HG02610 (cell line): ENCODE measurements around the gene ANKRD55.
"Not testable (repeated sequence)": the region's sequence is repeated elsewhere in the genome, so short reads cannot be mapped to it uniquely, and the experiment has no call there.

Experiments used
- ATAC-seq: cut with Tn5 transposase; IDR thresholded peaks from one replicate; pipeline ENCODE4 v1.9.1; 2021; ENCODE audit warnings: mild to moderate bottlenecking, moderate library complexity; ENCODE audit not compliant: unreplicated experiment

ANKRD55 gene

DNA sequence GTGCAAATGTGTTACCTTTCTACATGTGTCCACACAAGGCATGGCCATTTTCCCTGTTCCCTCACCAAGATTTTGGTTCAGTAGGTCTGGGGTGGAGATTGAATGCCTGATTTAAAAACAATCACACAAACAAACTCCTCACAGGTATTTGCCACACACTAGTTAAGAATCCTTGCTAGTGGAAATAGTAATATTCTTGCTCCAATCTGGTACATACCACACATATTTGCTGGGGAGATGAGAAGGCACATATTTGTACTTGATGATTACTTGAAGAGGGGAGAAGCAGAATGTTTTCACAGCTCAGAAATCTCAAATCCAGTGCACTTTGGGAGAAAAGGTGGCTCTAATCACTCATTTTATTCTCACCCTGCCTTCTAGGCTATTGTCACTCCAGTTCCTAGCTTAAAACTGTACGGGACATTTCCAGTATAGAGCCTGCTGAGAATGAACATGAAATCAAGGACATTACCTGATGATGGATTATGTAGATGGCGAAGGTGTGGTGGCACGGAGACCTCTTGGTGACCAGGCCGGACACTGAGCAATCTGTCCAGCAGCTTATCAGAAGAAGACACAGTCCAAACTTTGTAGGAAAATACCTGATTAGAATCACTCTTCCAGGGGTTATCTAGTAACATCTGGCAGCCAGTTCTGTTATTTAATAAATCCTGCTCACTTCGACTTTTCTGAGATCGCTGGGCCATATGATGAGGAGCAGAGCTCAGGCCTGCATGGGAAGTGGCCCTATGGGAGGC is 122.3 kb downstream of the ANKRD55 start:
- ATAC-seq: no peak

DNA sequence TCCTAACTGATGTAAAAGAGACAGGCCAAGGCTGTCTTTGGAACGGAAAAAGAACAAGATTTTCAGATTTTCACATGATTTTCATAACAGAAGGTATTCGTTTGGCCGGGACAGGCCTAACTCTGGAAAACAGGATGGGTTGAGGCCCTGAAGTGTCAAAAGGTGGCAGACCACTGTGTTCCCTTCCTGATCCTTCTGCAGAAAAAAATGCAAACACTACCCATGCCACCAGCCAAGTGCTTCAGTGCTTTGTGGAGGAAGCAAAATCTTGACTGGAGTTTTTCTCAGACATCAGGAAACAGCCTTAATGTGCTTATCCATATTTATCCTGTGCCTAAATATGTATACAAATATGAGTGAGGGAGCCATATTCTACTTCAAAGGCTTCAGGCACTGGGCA is 124.9 kb downstream of the ANKRD55 start:
- no peak for ATAC-seq

DNA sequence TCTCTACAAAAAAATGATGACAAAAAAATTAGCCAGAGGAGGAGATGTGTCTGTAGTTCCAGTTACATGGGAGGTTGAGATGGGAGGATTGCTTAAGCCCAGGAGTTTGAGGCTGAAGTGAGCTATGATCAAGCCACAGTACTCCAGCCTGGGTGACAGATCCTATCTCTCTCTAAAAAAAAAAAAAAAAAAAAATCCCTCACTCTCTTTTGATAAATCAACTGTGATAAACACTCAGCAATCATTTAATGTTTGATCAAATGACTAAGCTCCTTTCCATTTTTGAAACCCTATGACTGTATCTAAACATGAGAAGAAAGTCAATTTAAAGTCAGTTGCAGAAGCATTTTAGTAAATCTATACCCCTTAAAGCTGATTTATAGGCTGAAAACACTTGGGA is 126.3 kb downstream of the ANKRD55 start:
- ATAC-seq: no peak

DNA sequence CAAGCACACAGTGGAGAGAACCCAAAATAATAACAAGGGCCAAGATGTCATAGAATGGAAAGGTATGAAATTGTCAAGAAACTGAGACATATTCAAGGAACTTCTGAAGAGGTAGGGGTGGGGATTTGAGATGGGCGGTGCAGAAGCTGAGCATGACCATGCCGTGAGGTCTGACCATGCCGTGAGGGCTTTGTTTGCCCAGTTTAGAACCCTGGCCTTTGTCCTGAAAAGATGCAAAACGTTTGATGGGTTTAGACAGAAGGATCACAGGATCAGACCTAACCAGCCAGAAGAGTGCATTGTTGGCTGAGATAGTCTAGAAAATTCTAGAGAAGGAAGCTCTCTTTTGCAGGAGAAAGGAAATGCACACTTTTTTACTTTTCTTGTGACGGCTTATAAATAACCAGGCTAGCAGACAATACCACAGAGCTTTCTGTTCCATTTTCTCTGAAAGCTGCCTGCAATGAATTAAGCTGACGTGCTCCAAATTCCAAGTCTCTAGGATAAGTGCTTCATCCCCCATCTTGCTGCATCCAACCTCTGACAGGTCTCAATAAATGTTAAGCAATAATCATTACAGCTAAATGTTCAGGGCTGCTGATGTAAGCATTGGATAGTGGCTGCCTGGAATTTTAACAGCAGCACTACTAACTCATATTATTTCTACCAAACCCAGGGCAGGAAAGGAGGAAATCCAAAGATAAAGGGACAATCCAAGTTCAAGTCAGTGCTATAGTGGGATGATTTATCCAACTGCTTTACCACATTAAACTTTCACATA is 127.4 kb downstream of the ANKRD55 start:
- ATAC-seq: no peak

DNA sequence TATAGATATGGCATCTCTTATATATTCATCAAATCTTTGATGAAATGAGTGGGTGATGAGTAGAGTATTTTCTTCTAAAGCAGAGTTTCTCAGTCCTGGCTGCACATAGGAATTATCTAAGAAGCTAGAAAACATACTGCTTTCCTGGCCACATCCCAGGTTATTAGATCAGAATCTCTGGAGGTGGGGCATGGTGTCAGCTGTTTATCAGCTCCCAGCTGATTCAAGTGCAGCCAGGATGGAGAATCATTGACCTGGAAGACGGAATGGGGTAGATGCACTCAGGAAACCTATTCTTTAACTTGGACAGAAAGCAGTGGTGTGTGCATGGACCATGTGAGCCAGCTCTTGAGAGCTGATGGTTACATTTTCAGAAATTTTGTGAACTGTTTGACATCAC is 130.2 kb downstream of the ANKRD55 start:
- ATAC-seq: no peak

DNA sequence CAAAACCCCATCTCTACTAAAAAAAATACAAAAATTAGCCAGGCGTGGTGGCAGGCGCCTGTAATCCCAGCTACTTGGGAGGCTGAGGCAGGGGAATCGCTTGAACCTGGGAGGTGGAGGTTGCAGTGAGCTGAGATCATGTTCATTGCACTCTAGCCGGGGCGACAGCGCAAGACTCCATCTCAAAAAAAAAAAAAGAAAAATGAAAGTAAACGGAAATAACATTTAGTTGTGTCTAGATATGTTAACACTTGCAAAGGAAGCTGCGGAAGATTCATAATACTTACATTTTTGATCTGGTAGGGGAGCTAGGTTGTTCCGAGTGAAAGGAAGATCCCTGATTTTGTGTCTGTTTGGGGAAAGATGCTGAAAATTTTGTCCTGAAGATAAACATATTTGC is 130.9 kb downstream of the ANKRD55 start:
- ATAC-seq: not testable (repeated sequence)

DNA sequence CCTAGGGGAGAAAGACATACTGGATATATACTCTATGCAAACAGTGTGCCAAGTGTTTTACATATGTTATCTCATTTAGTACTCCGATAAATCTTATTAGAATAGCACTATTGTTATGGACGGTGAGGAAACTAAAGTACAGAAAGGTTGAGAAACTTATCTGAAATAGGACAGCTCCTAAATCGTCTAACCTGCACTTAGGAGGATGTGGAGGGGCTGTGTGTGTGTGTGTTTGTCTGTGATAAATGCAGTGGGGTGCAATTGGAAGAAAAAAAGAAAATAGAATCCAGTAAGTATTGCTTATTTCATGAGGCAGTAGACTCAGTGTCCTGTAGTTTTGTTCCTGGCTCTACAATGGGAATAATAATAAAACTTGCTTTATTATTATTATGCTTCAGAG is 131.9 kb downstream of the ANKRD55 start:
- ATAC-seq: no peak

DNA sequence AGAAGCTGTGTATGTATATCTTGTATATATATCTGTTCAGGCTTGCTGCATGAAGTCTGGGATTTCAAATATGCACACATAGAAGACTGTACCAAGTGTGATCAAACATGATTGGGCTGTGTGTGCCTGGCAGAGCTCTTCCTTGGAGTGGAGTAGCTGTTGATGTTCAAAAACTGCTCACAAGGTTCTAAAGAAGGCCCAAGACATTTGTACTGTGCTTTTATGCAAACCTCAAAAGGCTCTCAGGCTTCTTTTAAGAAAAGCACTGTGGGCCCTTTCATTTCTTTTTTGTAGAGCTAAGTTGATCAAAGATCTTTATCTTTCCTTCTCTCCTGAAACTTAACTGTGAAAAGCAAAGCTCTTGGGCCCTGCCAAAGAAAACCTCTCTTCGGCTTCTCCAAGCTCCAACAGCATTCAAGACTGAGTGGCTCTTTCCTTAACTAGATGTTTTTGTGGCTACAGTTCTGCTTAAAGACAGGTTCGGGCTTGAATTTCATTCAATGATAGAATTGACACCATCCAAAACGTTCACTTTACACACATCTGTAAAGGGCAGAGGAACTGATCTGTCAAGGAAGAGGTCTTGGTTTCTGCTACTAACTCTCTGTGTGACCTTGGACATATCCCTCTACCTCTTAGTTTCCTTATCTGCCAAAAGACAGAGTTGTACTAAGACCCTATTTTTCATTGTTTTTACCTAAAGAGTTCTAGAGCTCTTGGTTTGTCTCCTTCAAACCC is 132.5 kb downstream of the ANKRD55 start:
- no peak for ATAC-seq

DNA sequence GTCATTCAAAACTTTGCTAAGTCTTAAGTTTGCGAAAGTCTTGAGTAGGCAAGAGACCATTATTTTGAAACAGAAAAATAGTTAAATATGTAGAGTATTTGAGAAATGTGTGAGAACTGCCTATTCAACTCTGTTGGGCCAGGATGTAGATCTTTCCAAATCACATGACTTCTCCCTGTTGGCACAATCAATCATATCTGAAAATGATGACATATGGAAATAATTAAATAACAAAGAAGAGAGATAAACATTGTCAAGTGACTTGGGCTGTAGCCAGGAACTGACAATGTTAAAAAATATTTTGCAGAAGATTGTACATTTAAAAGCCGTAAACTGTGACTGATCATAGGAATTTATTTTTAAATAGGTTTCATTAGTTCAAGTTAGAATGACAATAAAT is 133.8 kb downstream of the ANKRD55 start:
- ATAC-seq: no peak

DNA sequence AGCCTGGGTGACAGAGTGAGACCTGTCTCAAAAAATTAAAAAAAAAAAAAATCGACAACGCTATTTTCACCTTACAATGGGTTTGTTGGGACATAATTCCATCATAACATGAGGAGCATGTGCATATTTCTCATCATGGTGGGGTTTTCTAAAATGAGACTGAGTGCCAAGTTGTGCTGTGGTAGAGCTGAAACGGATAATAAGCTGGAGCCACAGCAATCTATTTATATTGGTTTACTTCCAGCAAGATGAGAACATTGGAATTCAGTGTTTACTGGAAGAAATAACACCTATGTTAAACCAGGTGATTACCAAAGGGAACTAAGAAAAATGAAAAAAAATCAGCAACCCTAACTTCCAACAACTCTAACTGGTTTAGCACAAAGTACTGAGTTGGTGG is 136.1 kb downstream of the ANKRD55 start:
- ATAC-seq: no peak

DNA sequence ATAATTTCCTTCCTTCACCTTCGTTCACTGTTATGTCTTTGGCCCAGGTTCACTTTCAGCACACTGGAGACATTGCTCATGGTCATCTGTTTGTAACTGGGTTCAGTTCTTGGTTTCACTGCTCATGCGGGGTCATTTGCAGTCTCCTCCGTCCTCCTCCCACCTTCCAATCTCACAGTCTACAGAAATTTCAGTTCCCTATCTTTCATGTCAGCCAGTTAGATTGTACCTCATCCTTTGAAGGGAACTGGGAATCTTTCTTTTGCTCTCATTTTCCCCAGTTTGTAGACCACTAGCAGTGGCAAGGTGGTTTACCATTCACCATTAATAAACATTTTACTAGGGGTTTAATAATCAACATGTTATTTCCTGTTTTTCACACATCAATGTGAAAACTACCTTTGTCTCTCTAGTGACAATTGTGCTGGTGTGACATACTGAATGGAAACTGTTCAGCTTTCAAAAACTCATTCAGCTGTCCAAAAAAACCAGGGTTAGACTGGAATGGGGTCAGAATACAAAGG is 137.5 kb downstream of the ANKRD55 start:
- peak; percentile 62 for ATAC-seq

DNA sequence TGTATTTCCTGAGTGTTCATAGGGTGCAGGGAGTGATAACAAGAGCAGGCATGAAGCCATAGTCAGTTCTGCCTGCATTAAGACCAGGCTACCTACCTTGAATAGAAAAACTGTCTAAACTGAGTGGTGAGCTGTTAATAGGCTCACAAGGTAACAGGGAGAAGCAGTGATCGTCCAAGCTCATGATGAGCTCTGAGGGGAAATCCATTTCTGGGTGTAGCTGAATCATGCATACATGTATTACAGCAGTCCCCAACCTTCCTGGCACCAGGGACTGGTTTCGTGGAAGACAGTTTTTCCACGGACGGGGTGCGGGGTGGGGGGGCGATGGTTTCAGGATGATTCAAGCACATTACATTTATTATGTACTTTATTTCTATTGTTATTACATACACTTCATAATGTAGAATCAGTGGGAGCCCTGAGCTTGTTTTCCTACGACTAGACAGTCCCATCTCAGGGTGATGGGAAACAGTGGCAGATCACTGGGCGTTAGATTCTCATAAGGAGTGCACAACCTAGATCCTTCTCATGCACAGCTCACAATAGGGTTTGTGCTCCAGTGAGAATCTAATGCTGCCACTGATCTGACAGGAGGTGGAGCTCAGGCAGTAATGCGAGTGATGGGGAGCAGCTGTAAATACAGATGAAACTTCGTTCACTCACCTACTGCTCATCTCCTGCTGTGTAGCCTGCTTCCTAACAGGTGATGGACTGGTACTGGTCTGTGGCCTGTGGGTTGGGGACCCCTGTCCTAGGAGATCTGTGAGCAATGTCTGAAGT is 138.4 kb downstream of the ANKRD55 start:
- peak; percentile 69 for ATAC-seq

DNA sequence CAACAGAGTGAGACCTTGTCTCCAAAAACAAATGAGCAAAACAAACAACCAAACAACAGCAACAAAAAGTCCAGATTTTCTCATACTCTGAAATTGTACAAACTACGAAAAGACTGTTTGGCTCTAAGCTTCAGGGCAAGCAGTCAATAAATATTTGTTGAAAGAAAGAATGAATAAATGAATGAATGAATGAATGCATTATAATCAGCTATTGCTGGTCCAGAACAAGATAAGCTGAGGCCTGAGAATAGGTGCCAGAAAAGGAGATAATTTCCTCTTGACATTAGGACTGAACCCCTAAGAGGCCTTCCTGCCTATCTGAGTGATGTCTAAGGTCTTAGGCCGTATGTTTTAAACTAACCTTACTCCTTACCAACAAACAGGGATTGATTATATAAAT is 139.2 kb downstream of the ANKRD55 start:
- ATAC-seq: no peak

DNA sequence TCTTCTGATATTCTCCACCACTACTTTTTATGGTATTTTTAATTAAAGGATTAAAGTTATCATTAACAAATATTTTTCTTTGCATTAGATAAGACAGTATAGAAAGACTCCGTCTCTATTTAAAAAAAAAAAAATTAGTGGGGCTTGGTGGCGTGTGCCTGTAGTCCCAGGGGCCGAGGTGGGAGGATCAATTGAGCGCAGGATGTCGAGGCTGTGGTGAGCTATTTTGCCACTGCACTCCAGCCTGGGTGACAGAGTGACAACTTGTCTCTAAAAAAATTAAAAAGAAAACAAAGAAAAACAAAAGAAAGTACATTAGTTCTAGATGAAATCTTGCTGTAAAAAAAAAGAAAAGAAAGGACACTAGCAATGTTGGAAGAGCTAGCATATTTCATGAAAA is 141.0 kb downstream of the ANKRD55 start:
- ATAC-seq: no peak

DNA sequence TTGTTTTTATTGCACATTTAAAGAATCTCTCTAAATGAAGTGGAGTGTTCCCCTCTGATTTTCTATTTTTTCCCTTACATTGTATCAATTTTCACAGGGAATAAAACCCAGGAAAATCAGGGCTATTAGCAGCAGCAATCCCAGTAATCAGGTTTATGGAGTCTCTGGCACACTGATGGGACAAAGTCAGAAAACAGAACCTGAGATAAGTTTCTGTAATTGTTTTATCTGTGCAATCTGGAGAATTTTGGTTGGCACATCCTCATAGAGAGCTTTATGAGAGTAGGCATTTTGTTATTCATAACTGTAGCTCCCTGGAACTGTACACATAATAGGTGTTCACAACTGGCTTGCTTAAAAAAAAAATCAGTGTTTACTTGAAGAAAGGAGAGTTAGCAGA is 141.5 kb downstream of the ANKRD55 start:
- no peak for ATAC-seq

DNA sequence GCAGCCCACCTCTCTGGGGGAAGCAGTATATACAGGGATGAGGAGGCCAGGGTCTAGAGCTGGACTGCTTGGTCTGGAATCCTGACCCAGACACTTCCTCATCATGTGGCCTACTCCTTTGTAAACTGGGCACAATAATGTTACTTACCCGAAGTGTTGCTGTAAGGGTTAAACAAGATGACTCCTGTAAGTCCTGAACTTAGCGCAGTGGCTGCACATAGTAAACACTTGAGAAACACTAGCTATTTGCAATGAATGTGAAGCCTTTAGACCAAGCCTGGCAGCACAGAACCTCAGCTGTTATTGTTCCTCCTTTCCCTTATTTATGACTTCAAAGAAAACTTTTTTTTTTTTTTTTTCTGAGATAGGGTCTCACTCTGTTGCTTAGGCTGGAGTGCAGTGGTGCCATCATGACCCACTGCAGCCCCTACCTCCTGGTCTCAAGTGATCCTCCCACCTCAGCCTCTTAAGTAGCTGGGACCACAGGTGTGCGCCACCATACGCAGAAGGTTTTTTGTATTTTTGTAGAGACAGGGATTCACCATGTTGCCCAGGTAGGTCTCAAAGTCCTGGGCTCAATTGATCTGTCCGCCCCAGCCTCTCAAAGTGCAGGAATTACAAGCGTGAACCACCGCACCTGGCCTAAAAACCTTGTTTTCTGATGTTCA is 142.2 kb downstream of the ANKRD55 start:
- ATAC-seq: no peak

DNA sequence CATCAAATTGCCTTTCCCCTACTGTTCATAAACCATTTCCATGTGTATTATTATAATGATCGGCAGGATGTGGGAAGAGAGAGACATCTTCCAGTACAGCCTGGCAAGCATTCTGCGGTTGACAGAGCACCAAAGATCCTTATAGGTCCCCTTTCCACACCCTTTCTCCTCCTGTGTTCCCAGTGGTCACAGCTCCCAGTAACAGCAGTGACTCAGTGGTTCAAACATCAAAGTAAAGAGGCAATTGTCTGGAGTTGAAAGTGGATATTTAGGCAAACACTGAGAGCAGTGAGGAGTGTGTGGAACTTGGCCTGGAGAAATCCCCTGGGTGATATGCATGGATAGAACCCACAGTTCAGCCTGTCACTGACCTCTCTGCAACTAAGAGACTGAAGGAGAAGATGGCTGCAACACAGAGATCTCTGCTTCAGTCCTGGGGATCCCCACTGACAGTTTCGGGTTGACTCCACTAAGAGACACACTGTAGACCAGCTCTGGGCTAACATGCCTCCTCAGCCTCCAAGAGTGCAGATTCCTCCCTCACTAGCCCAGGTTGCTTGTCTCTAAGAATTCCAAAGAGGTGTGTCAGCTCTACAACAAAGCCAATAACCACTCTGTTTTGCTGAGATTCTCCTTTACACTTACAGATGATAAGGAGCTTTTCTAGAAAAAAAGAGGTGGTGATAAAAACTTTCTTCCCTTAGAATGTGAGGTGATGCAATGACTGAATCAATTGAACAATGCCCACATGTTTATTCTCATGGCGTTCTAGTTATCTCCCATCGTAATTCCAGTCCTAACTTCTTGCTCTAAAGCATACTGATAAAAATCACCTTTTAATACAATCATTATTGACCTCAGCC is 143.9 kb downstream of the ANKRD55 start:
- ATAC-seq: peak; percentile 99

DNA sequence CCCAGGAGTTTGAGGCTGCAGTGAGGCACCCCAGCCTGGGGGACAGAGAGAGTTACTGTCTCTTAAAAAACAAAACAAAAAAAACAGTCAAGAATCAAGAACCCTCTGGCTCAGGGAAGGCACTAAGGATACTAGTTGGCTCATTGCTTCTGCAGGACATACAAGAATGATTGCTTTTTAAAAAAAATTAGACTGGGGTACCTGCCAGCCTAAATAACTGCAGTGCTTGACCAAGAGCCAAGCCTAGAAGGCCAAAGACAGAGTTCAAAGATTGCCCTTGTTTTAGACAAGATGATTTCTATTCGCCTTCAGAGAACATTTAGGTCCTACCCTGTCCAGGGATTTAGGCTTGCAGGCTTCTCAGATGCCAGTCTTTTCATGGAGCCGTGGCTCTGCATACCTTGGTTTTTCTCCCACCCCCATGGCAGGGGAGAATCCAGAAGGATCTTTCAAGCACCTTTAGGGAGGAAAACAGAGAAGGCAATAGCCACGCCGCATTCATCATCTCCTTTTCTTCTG is 144.6 kb downstream of the ANKRD55 start:
- ATAC-seq: no peak

DNA sequence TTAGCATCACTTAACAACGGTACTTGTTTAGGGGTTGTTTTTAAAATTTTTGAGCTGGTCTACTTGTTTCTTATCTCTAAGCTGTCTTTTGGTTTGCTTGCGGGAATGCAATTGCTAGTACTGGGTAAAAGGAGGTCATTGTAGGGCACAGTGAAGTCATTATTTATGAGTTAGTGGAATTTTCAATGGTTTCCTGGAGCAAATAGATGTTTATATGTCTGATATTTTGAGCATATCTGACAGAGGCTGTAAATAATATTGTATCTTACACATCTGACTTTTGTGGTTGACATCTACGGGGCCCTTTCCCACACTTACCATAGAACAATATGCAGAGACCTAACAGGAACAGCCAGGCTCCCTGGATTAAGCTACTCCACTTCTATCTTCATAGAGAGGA is 147.9 kb downstream of the ANKRD55 start:
- no peak for ATAC-seq
